Mucosa of descending colon (tissue), 3 donors: ENCODE data around the gene PDCD7. TPM values are rescaled to one million over a fixed set of nuclear protein-coding genes. Genes with fewer than 3 reads are reported as not detected.

Source experiments
- ATAC-seq: fragments of 200-7000 bp; cut with Tn5 transposase; one replicate; pipeline ENCODE4 v1.9.1; 2020; ENCODE audit warnings: mild to moderate bottlenecking, moderate library complexity
- DNase-seq, 3 donors: peaks; one replicate each; pipeline ENCODE4 v3.0.0-alpha.2; 2020
- H3K36me3 ChIP-seq: fragments of 200-600 bp; one replicate; pipeline ENCODE4 v1.8.0; 2021; ENCODE audit warnings: low read depth, mild to moderate bottlenecking
- H3K4me1 ChIP-seq: fragments of 200-600 bp; one replicate; pipeline ENCODE4 v1.8.0; 2021; ENCODE audit warnings: low read depth, mild to moderate bottlenecking
- H3K4me3 ChIP-seq: fragments of 200-600 bp; one replicate; pipeline ENCODE4 v1.8.0; 2021; ENCODE audit warnings: mild to moderate bottlenecking
- H3K9me3 ChIP-seq: fragments of 200-600 bp; one replicate; pipeline ENCODE4 v1.8.0; 2021; ENCODE audit warnings: mild to moderate bottlenecking
- CTCF ChIP-seq: fragments of 200-600 bp; IDR thresholded peaks from one replicate; pipeline ENCODE4 v1.8.0; 2022; ENCODE audit warnings: antibody characterized with exemption, mild to moderate bottlenecking
- intact Hi-C, 2 donors: fragments of 100-400 bp; cut with DNase I in 1 of 2; cut with micrococcal nuclease in 1 of 2; formaldehyde crosslinking; loops; one replicate each; pipeline versions ENCODE4 v1.11.0 to v1.11.1; 2022; cut with DNase I, micrococcal nuclease
- total RNA-seq, 3 donors: library from RNA; stranded (reverse); fragmentation: NEBNext Ultra II Directional in 2 of 3; extraction: Animal tissue kit (Norgen Biotek cat#: 25700) in 2 of 3; gene quantifications; one replicate each; pipeline versions ENCODE4 v1.2.1 to v1.2.4, GENCODE V29; 2021 to 2023
- donor health status: DM: no; HTN: no; CAD: no; lungs with moderate emphysema.
- donor health status: DM: no; HTN: no; CAD: no.
- donor health status: DM: no; HTN: yes; CAD: no.

The PDCD7 gene
- total RNA-seq, 3 donors from 2014 or later = 12.0 to 32.9 (median 13.4) TPM

GRCh38 chr15:65110676-65111292, 22.8 kb downstream of the PDCD7 start:
- H3K36me3 ChIP-seq = no peaks in the 10 kb centered on the region
- ATAC-seq (no peak), DNase-seq (no peak)
- no peaks in the 10 kb centered on the region for H3K9me3 ChIP-seq
- H3K4me3 ChIP-seq = no peak overlapping the region
- intact Hi-C loops = no loop called here
- no peak for TF ChIP-seq CTCF
- H3K4me1 ChIP-seq = no peaks in the 10 kb centered on the region

- intact Hi-C loops = no loop called here
- H3K4me1 ChIP-seq = peaks cover 3% of the 10 kb centered on the region
- TF ChIP-seq CTCF = no peak
- no peaks in the 10 kb centered on the region for H3K36me3 ChIP-seq
- H3K9me3 ChIP-seq = no peaks in the 10 kb centered on the region
- no peak overlapping the region for H3K4me3 ChIP-seq
- ATAC-seq = no peak
- no peak for DNase-seq
Observed at GRCh38 chr15:65106011-65106590, 27.5 kb downstream of the PDCD7 start.

- ATAC-seq (no peak), DNase-seq (no peak)
- no peak overlapping the region for H3K4me3 ChIP-seq
- intact Hi-C loops = no loop called here
- peaks cover 12% of the 10 kb centered on the region for H3K4me1 ChIP-seq
- no peaks in the 10 kb centered on the region for H3K36me3 ChIP-seq
- no peak for TF ChIP-seq CTCF
- no peaks in the 10 kb centered on the region for H3K9me3 ChIP-seq
Observed at GRCh38 chr15:65105038-65105437, 28.6 kb downstream of the PDCD7 start.

GRCh38 chr15:65102912-65103311, 30.7 kb downstream of the PDCD7 start:
- Histone ChIP-seq H3K9me3 (no peaks in the 10 kb centered on the region), H3K4me3 (no peak overlapping the region), H3K4me1 (peaks cover 12% of the 10 kb centered on the region), H3K36me3 (no peaks in the 10 kb centered on the region)
- ATAC-seq (no peak), DNase-seq (no peak)
- no peak for TF ChIP-seq CTCF
- intact Hi-C loops = no loop called here

- no peak for ATAC-seq
- Histone ChIP-seq H3K9me3 (no peaks in the 10 kb centered on the region), H3K4me1 (peaks cover 12% of the 10 kb centered on the region), H3K4me3 (no peak overlapping the region), H3K36me3 (no peaks in the 10 kb centered on the region)
- DNase-seq = no peak
- no peak for TF ChIP-seq CTCF
- intact Hi-C loops = no loop called here
Observed at GRCh38 chr15:65101891-65102708, 31.5 kb downstream of the PDCD7 start.
